KBM-7 (cell line): ENCODE measurements around the gene USP46.
A peak's percentile ranks its signal among the peaks of the same experiment; 100 is the strongest.

Source experiments
- DNase-seq: peaks from one replicate; pipeline ENCODE4 v3.0.0-alpha.2; 2015
- in situ Hi-C: fragments of 300-500 bp; cut with MboI; formaldehyde crosslinking; loops from 2 replicates; pipeline ENCODE4 v1.14.3; 2020; ENCODE audit warnings: low sequenced_read_pairs, low pct_unique_long_range_greater_than_20kb, mixed read lengths

USP46 gene

GRCh38 chr4:52548818-52549570, 110.1 kb downstream of the USP46 start:
- in situ Hi-C loops = no loop called here
- no peak for DNase-seq

- no peak for DNase-seq
- in situ Hi-C loops = no loop called here
Measured at GRCh38 chr4:52546449-52546848, 112.7 kb downstream of the USP46 start.

GRCh38 chr4:52545099-52546069, 113.7 kb downstream of the USP46 start:
- in situ Hi-C loops = no loop called here

More at GRCh38 chr4:52545099-52546069, 113.7 kb downstream of the USP46 start:
- peak; percentile 81 for DNase-seq
